ENCODE data around the gene VEGFA.

- TF ChIP-seq CTCF (IDR thresholded peaks at IDR 0.05) = no peak
- TF ChIP-seq POLR2A (IDR thresholded peaks at IDR 0.05) = no peak
These were observed 19.4 kb upstream of the VEGFA start for GRCh38 chr6:43750622-43751021.

Data from lower leg skin (tissue), 3 donors.